GM18511 (cell line): ENCODE data around the gene HTR3A.
"Not testable (repeated sequence)": the region's sequence is repeated elsewhere in the genome, so short reads cannot be mapped to it uniquely, and the experiment has no call there.

Experiments used
- ATAC-seq: cut with Tn5 transposase; IDR thresholded peaks from one replicate; pipeline ENCODE4 v1.9.1; 2021; ENCODE audit warnings: mild to moderate bottlenecking, moderate library complexity; ENCODE audit not compliant: unreplicated experiment

Gene HTR3A

GRCh38 chr11:113974741-113975470 is at the start of gene HTR3A:
Gene HTR3A (plus strand): TSS chr11:113975108. CDS start chr11:113975326, 218 bp downstream.
- no peak for ATAC-seq

GRCh38 chr11:113926273-113927197 is 48.4 kb upstream of the HTR3A start:
- ATAC-seq: no peak

GRCh38 chr11:113928311-113928710 is 46.6 kb upstream of the HTR3A start:
- ATAC-seq: no peak

- no peak for ATAC-seq
Observed at GRCh38 chr11:113932788-113933187, 42.1 kb upstream of the HTR3A start.

- not testable (repeated sequence) for ATAC-seq
Observed at GRCh38 chr11:113934193-113934592, 40.7 kb upstream of the HTR3A start.

- no peak for ATAC-seq
Observed at GRCh38 chr11:113934761-113935160, 40.1 kb upstream of the HTR3A start.

- no peak for ATAC-seq
Observed at GRCh38 chr11:113935858-113936257, 39.0 kb upstream of the HTR3A start.

- ATAC-seq: no peak
Observed at GRCh38 chr11:113937918-113938317, 37.0 kb upstream of the HTR3A start.

- ATAC-seq: no peak
Observed at GRCh38 chr11:113942256-113942655, 32.7 kb upstream of the HTR3A start.

GRCh38 chr11:113946162-113946561 is 28.7 kb upstream of the HTR3A start:
- ATAC-seq: not testable (repeated sequence)

- ATAC-seq: no peak
Observed at GRCh38 chr11:113947994-113948393, 26.9 kb upstream of the HTR3A start.

GRCh38 chr11:113949891-113950290 is 25.0 kb upstream of the HTR3A start:
- no peak for ATAC-seq

GRCh38 chr11:113951537-113951936 is 23.4 kb upstream of the HTR3A start:
- ATAC-seq: no peak

GRCh38 chr11:113952070-113952469 is 22.8 kb upstream of the HTR3A start:
- no peak for ATAC-seq

GRCh38 chr11:113952588-113952987 is 22.3 kb upstream of the HTR3A start:
- ATAC-seq: no peak

- no peak for ATAC-seq
Observed at GRCh38 chr11:113954235-113954634, 20.7 kb upstream of the HTR3A start.

- ATAC-seq: no peak
Observed at GRCh38 chr11:113956986-113957385, 17.9 kb upstream of the HTR3A start.

GRCh38 chr11:113960702-113961330 is 14.1 kb upstream of the HTR3A start:
- ATAC-seq: no peak

GRCh38 chr11:113967361-113967760 is 7.5 kb upstream of the HTR3A start:
- no peak for ATAC-seq

- ATAC-seq: no peak
Observed at GRCh38 chr11:113971506-113972195, 3.3 kb upstream of the HTR3A start.

GRCh38 chr11:113977071-113977490 is 2.2 kb downstream of the HTR3A start:
- no peak for ATAC-seq
